A375 (cell line): ENCODE data around the gene CNGA4. TPM values are rescaled to one million over a fixed set of nuclear protein-coding genes. Genes with fewer than 3 reads are reported as not detected.

Experiments
- total RNA-seq: library from RNA; depleted of rRNA; stranded (reverse); fragments of >200 nt; shearing (Covaris generic); gene quantifications from 2 replicates; pipeline ENCODE4 v1.2.3, GENCODE V29; 2014; rRNA removed

CNGA4 gene
- total RNA-seq = not detected in 2 replicates

GRCh38 chr11:6238902-6239301 is at the start of gene CNGA4:
TSS of gene CNGA4 (plus strand) at chr11:6239089. CDS start at chr11:6239207, 118 bp downstream.

GRCh38 chr11:6199174-6199810 is 39.6 kb upstream of the CNGA4 start, which contains the start of gene OR52W1:
TSS of gene OR52W1 (plus strand) at chr11:6199224. CDS start at chr11:6199224, 0 bp downstream.

GRCh38 chr11:6205366-6205765 is 33.5 kb upstream of the CNGA4 start, which contains the start of gene C11orf42:
TSS of gene C11orf42 (plus strand) at chr11:6205557. CDS start at chr11:6205616, 59 bp downstream.

GRCh38 chr11:6234387-6235107 is 4.3 kb upstream of the CNGA4 start, which contains the start of gene FHIP1B:
TSS of gene FHIP1B (minus strand) at chr11:6234636. CDS start at chr11:6224516, 10,120 bp downstream.

Other genes starting within 250 kb of the CNGA4 start
- not detected in 2 replicates for gene OR56A4, start 232.1 kb upstream of the CNGA4 start, total RNA-seq
- not detected in 2 replicates for gene OR56A1, start 208.3 kb upstream of the CNGA4 start, total RNA-seq
- not detected in 2 replicates for gene OR56B4, start 131.4 kb upstream of the CNGA4 start, total RNA-seq
- gene OR52B2, start 68.8 kb upstream of the CNGA4 start, total RNA-seq = not detected in 2 replicates
- not detected in 2 replicates for gene OR52W1, start 39.9 kb upstream of the CNGA4 start, total RNA-seq
- not detected in 2 replicates for gene C11orf42, start 33.5 kb upstream of the CNGA4 start, total RNA-seq
- 11.0 and 25.3 TPM in 2 replicates for gene FHIP1B, start 4.5 kb upstream of the CNGA4 start, total RNA-seq
- not detected in 2 replicates for gene CCKBR, start 20.7 kb downstream of the CNGA4 start, total RNA-seq
- gene CAVIN3, start 81.4 kb downstream of the CNGA4 start, total RNA-seq = 237 and 269 TPM in 2 replicates
- 10.2 and 10.3 TPM in 2 replicates for gene SMPD1, start 151.4 kb downstream of the CNGA4 start, total RNA-seq
- 20.5 and 23.3 TPM in 2 replicates for gene APBB1, start 180.0 kb downstream of the CNGA4 start, total RNA-seq
- 0.45 and 0.53 TPM in 2 replicates for gene HPX, start 201.9 kb downstream of the CNGA4 start, total RNA-seq
- gene TRIM3, start 234.9 kb downstream of the CNGA4 start, total RNA-seq = 12.4 TPM in 2 replicates
- 72.9 and 85.0 TPM in 2 replicates for gene ARFIP2, start 242.2 kb downstream of the CNGA4 start, total RNA-seq
- gene TIMM10B, start 242.4 kb downstream of the CNGA4 start, total RNA-seq = 24.4 and 34.9 TPM in 2 replicates